Measurements from ENCODE around the gene KCTD13. TPM values are rescaled to one million over a fixed set of nuclear protein-coding genes. Genes with fewer than 3 reads are reported as not detected.
A peak's percentile ranks its signal among the peaks of the same experiment; 100 is the strongest.

The KCTD13 gene
- total and polyA plus RNA-seq, 4 donors: 11.0 to 79.2 (median 39.8) TPM

DNA sequence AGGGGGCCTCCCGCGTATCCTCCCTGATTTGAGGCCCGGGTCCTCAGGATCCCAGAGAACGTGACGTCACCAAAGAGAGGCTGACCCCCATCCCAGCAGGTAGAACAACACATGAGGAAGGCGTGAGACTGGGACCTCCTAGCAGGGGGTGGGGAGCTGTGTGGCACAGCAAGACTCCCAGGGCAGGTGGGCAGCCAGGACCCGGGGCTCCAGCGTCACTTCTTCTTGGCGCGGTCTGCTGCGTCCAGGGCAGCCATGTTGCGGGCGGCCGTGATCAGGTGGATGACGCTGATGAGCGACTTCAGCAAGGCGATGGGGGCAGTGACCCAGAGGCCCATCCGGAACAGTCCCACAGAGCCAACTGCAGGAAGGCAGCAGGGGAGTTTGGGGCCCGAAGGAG lies 67.1 kb downstream of the KCTD13 start:
- no peaks in the 10 kb centered on the region for H3K9me3 ChIP-seq (ENCODE audit: control insufficient read depth, insufficient read depth, low read length)
- H3K27ac ChIP-seq (ENCODE audit: low read depth, low read length): no peak overlapping the region
- H3K36me3 ChIP-seq (ENCODE audit: control insufficient read depth, insufficient read depth, low read length): peaks cover 37% of the 10 kb centered on the region
- H3K27me3 ChIP-seq (ENCODE audit: control insufficient read depth, insufficient read depth, low read length): no peaks in the 10 kb centered on the region
- DNase-seq (ENCODE audit: low read depth in 4 of 6, low spot score in 6 of 6): no peak
- WGBS (ENCODE audit: insufficient coverage): 96% methylated on average over 16 of the region's 19 CpGs
- H3K4me3 ChIP-seq (ENCODE audit: low read depth, low read length): no peak overlapping the region
- H3K4me1 ChIP-seq (ENCODE audit: control insufficient read depth, insufficient read depth, low read length): peaks cover 26% of the 10 kb centered on the region

DNA sequence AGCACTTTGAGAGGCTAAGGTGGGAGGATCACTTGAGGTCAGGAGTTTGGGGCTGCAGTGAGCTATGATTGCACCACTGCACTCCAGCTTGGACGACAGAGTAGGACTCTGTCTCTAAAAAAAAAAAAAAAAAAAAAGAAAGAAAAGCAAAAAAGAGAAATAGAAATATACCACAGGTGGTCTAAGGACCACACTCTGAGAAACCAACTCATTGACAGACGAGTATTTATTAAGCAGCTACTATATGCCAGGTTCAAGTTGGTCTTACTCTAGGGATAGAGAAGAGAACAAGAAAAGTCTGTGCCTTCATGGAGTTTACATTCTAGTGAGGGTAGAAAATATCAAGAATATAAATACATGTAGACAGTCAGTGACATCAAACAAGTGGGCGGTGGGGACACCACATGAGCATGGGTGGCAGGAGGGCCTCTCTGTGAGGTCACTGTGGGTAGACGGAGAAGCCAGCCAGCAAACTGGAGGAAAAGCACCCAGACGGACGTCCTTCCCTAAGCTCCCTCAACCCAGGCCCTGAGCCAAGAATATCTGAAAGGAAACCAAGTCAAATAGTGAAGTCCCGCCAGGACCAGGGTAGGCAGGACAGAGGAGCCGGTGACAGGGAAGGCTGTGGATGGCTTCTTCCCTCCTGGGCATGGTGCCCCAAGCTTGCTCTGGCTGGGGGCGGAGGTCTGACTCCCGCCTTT lies 67.7 kb downstream of the KCTD13 start:
- 82% methylated on average over 5 of the region's 10 CpGs for WGBS (ENCODE audit: insufficient coverage)
- Histone ChIP-seq H3K9me3 (ENCODE audit: control insufficient read depth, insufficient read depth, low read length) (no peaks in the 10 kb centered on the region), H3K27me3 (ENCODE audit: control insufficient read depth, insufficient read depth, low read length) (no peaks in the 10 kb centered on the region), H3K4me1 (ENCODE audit: control insufficient read depth, insufficient read depth, low read length) (peaks cover 20% of the 10 kb centered on the region), H3K36me3 (ENCODE audit: control insufficient read depth, insufficient read depth, low read length) (peaks cover 37% of the 10 kb centered on the region), H3K4me3 (ENCODE audit: low read depth, low read length) (no peak overlapping the region), H3K27ac (ENCODE audit: low read depth, low read length) (no peak overlapping the region)
- peak in 1 of 6 donors; percentile 46 for DNase-seq (ENCODE audit: low read depth in 4 of 6, low spot score in 6 of 6)

DNA sequence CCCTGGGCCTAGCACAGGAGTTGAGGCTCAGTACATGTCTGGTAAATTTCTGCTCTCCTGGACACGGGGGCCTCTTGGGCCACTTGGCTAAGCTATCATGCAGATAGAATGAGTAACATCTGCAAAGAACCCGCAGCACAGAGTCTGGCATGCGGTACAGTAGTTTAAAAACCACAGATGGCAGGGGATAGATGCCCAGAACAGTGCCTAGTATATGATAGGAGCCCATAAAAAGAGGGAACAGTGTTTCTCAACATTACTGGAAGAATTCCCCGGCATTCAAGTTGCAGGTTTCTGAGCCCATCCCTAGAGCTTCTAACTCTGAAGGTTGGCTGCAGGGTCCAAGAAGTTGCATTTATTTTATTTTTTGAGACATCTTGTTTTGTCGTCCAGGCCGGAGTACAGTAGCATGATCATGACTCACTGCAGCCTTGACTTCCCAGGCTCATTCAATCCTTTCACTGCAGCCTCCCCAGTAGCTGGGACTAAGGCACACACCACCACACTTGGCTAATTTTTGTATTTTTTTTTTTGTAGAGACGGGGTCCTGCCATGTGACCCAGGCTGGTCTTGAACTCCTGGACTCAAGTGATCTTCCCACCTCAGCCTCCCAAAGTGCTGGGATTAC lies 68.8 kb downstream of the KCTD13 start:
- 77% methylated on average over 5 of the region's 7 CpGs for whole genome bisulfite sequencing (ENCODE audit: insufficient coverage)
- no peaks in the 10 kb centered on the region for H3K27me3 ChIP-seq (ENCODE audit: control insufficient read depth, insufficient read depth, low read length)
- H3K9me3 ChIP-seq (ENCODE audit: control insufficient read depth, insufficient read depth, low read length): no peaks in the 10 kb centered on the region
- peaks cover 14% of the 10 kb centered on the region for H3K4me1 ChIP-seq (ENCODE audit: control insufficient read depth, insufficient read depth, low read length)
- peak in 2 of 6 donors; percentile 54 to 66 for DNase-seq (ENCODE audit: low read depth in 4 of 6, low spot score in 6 of 6)
- H3K4me3 ChIP-seq (ENCODE audit: low read depth, low read length): no peak overlapping the region
- H3K27ac ChIP-seq (ENCODE audit: low read depth, low read length): no peak overlapping the region
- peaks cover 37% of the 10 kb centered on the region for H3K36me3 ChIP-seq (ENCODE audit: control insufficient read depth, insufficient read depth, low read length)

Other genes starting within 250 kb of the KCTD13 start
- 10 to 100 TPM; 15.8 to 52.0 TPM for gene QPRT, start 247.0 kb downstream of the KCTD13 start, total RNA-seq
- gene QPRT, start 247.0 kb downstream of the KCTD13 start, polyA plus RNA-seq (ENCODE audit: insufficient read length in 2 of 2): 10 to 100 TPM; 39.3 to 40.3 TPM
- gene C16orf54, start 180.2 kb downstream of the KCTD13 start, total RNA-seq: 1 to 10 TPM in 1 of 2 donors, under 1 TPM in 1; 0.39 to 1.1 TPM
- under 1 TPM; 0.20 to 0.29 TPM for gene C16orf54, start 180.2 kb downstream of the KCTD13 start, polyA plus RNA-seq (ENCODE audit: insufficient read length in 2 of 2)
- not detected for gene ZG16, start 148.0 kb downstream of the KCTD13 start, total RNA-seq
- gene ZG16, start 148.0 kb downstream of the KCTD13 start, polyA plus RNA-seq (ENCODE audit: insufficient read length in 2 of 2): under 1 TPM in 1 of 2 donors, not detected in 1; 0.05 TPM
- 10 to 100 TPM; 30.2 to 44.0 TPM for gene KIF22, start 135.5 kb downstream of the KCTD13 start, total RNA-seq
- 10 to 100 TPM; 55.0 to 56.4 TPM for gene KIF22, start 135.5 kb downstream of the KCTD13 start, polyA plus RNA-seq (ENCODE audit: insufficient read length in 2 of 2)
- gene MAZ, start 119.7 kb downstream of the KCTD13 start, total RNA-seq: 100 to 1,000 TPM; 139 to 199 TPM
- gene MAZ, start 119.7 kb downstream of the KCTD13 start, polyA plus RNA-seq (ENCODE audit: insufficient read length in 2 of 2): 100 to 1,000 TPM; 519 to 532 TPM
- 10 to 100 TPM; 24.4 to 25.6 TPM for gene PRRT2, start 114.0 kb downstream of the KCTD13 start, total RNA-seq
- 100 to 1,000 TPM; 226 to 244 TPM for gene PRRT2, start 114.0 kb downstream of the KCTD13 start, polyA plus RNA-seq (ENCODE audit: insufficient read length in 2 of 2)
- 10 to 100 TPM in 1 of 2 donors, 1 to 10 TPM in 1; 8.2 to 48.5 TPM for gene PAGR1, start 110.1 kb downstream of the KCTD13 start, total RNA-seq
- gene PAGR1, start 110.1 kb downstream of the KCTD13 start, polyA plus RNA-seq (ENCODE audit: insufficient read length in 2 of 2): 10 to 100 TPM; 53.5 to 65.5 TPM
- gene MVP, start 105.8 kb downstream of the KCTD13 start, total RNA-seq: 10 to 100 TPM; 20.3 to 35.8 TPM
- gene MVP, start 105.8 kb downstream of the KCTD13 start, polyA plus RNA-seq (ENCODE audit: insufficient read length in 2 of 2): 10 to 100 TPM; 11.8 to 14.9 TPM
- gene CDIPT, start 63.0 kb downstream of the KCTD13 start, total RNA-seq: 10 to 100 TPM; 51.3 to 78.6 TPM
- 100 to 1,000 TPM; 103 to 121 TPM for gene CDIPT, start 63.0 kb downstream of the KCTD13 start, polyA plus RNA-seq (ENCODE audit: insufficient read length in 2 of 2)
- 10 to 100 TPM; 32.7 to 66.3 TPM for gene SEZ6L2, start 26.7 kb downstream of the KCTD13 start, total RNA-seq
- 100 to 1,000 TPM; 138 to 155 TPM for gene SEZ6L2, start 26.7 kb downstream of the KCTD13 start, polyA plus RNA-seq (ENCODE audit: insufficient read length in 2 of 2)
- 10 to 100 TPM in 1 of 2 donors, 1 to 10 TPM in 1; 4.2 to 15.1 TPM for gene ASPHD1, start 25.7 kb downstream of the KCTD13 start, total RNA-seq
- 10 to 100 TPM; 49.8 to 52.7 TPM for gene ASPHD1, start 25.7 kb downstream of the KCTD13 start, polyA plus RNA-seq (ENCODE audit: insufficient read length in 2 of 2)
- 10 to 100 TPM; 32.5 to 83.1 TPM for gene TMEM219, start 35.9 kb upstream of the KCTD13 start, total RNA-seq
- gene TMEM219, start 35.9 kb upstream of the KCTD13 start, polyA plus RNA-seq (ENCODE audit: insufficient read length in 2 of 2): 10 to 100 TPM; 83.5 to 91.4 TPM
- gene TAOK2, start 47.6 kb upstream of the KCTD13 start, total RNA-seq: 10 to 100 TPM; 42.2 to 52.3 TPM
- 10 to 100 TPM; 80.6 to 87.1 TPM for gene TAOK2, start 47.6 kb upstream of the KCTD13 start, polyA plus RNA-seq (ENCODE audit: insufficient read length in 2 of 2)
- gene HIRIP3, start 69.4 kb upstream of the KCTD13 start, total RNA-seq: 10 to 100 TPM; 12.2 to 13.7 TPM
- 10 to 100 TPM; 26.2 to 28.8 TPM for gene HIRIP3, start 69.4 kb upstream of the KCTD13 start, polyA plus RNA-seq (ENCODE audit: insufficient read length in 2 of 2)
- 10 to 100 TPM; 24.9 to 50.6 TPM for gene INO80E, start 70.0 kb upstream of the KCTD13 start, total RNA-seq
- gene INO80E, start 70.0 kb upstream of the KCTD13 start, polyA plus RNA-seq (ENCODE audit: insufficient read length in 2 of 2): 10 to 100 TPM; 66.4 to 70.9 TPM
- 10 to 100 TPM in 1 of 2 donors, 1 to 10 TPM in 1; 7.6 to 14.8 TPM for gene DOC2A, start 84.8 kb upstream of the KCTD13 start, total RNA-seq
- gene DOC2A, start 84.8 kb upstream of the KCTD13 start, polyA plus RNA-seq (ENCODE audit: insufficient read length in 2 of 2): 10 to 100 TPM; 60.4 to 61.6 TPM
- gene C16orf92, start 97.0 kb upstream of the KCTD13 start, total RNA-seq: not detected
- gene C16orf92, start 97.0 kb upstream of the KCTD13 start, polyA plus RNA-seq (ENCODE audit: insufficient read length in 2 of 2): 1 to 10 TPM in 1 of 2 donors, under 1 TPM in 1; 0.76 to 2.0 TPM
- 10 to 100 TPM; 10.2 to 19.2 TPM for gene TLCD3B, start 105.0 kb upstream of the KCTD13 start, total RNA-seq
- gene TLCD3B, start 105.0 kb upstream of the KCTD13 start, polyA plus RNA-seq (ENCODE audit: insufficient read length in 2 of 2): 100 to 1,000 TPM; 119 to 136 TPM
- 100 to 1,000 TPM; 264 to 594 TPM for gene ALDOA, start 139.5 kb upstream of the KCTD13 start, total RNA-seq
- gene ALDOA, start 139.5 kb upstream of the KCTD13 start, polyA plus RNA-seq (ENCODE audit: insufficient read length in 2 of 2): 100 to 1,000 TPM; 832 to 849 TPM
- 10 to 100 TPM; 51.6 to 59.6 TPM for gene PPP4C, start 149.8 kb upstream of the KCTD13 start, total RNA-seq
- gene PPP4C, start 149.8 kb upstream of the KCTD13 start, polyA plus RNA-seq (ENCODE audit: insufficient read length in 2 of 2): 100 to 1,000 TPM in 1 of 2 donors, 10 to 100 TPM in 1; 96.0 to 104 TPM
- gene TBX6, start 165.7 kb upstream of the KCTD13 start, total RNA-seq: under 1 TPM; 0.20 to 0.99 TPM
- 1 to 10 TPM; 1.0 to 2.7 TPM for gene TBX6, start 165.7 kb upstream of the KCTD13 start, polyA plus RNA-seq (ENCODE audit: insufficient read length in 2 of 2)
- gene YPEL3, start 170.0 kb upstream of the KCTD13 start, total RNA-seq: 10 to 100 TPM; 30.6 to 40.9 TPM
- gene YPEL3, start 170.0 kb upstream of the KCTD13 start, polyA plus RNA-seq (ENCODE audit: insufficient read length in 2 of 2): 100 to 1,000 TPM; 131 to 142 TPM
- 1 to 10 TPM; 1.2 to 4.8 TPM for gene GDPD3, start 187.3 kb upstream of the KCTD13 start, total RNA-seq
- gene GDPD3, start 187.3 kb upstream of the KCTD13 start, polyA plus RNA-seq (ENCODE audit: insufficient read length in 2 of 2): 10 to 100 TPM in 1 of 2 donors, 1 to 10 TPM in 1; 6.8 to 10.9 TPM
- 10 to 100 TPM; 25.0 to 42.2 TPM for gene MAPK3, start 197.0 kb upstream of the KCTD13 start, total RNA-seq
- gene MAPK3, start 197.0 kb upstream of the KCTD13 start, polyA plus RNA-seq (ENCODE audit: insufficient read length in 2 of 2): 100 to 1,000 TPM; 136 to 144 TPM

All from spinal cord (tissue), 10 donors.